Ishikawa (cell line): ENCODE data around the gene CAMSAP3.

Source experiments
- CEBPB ChIP-seq: IDR thresholded peaks from 2 replicates; pipeline ENCODE4 v1.6.1; 2012
- CREB1 ChIP-seq: IDR thresholded peaks from 2 replicates; pipeline ENCODE4 v1.6.1; 2012; ENCODE audit warnings: low read depth
- EGR1 ChIP-seq: IDR thresholded peaks from 2 replicates; pipeline ENCODE4 v1.6.1; 2012
- EP300 ChIP-seq: IDR thresholded peaks from 2 replicates; pipeline ENCODE4 v1.6.1; 2012; ENCODE audit warnings: borderline replicate concordance
- FOXM1 ChIP-seq: IDR thresholded peaks from 2 replicates; pipeline ENCODE4 v1.6.1; 2012; ENCODE audit warnings: low read depth, borderline replicate concordance
- NFIC ChIP-seq: IDR thresholded peaks from 2 replicates; pipeline ENCODE4 v1.6.1; 2012
- RAD21 ChIP-seq: IDR thresholded peaks from 2 replicates; pipeline ENCODE4 v1.6.1; 2012; ENCODE audit warnings: low read depth
- TAF1 ChIP-seq: IDR thresholded peaks from 2 replicates; pipeline ENCODE4 v1.6.1; 2012; ENCODE audit warnings: low read depth, mild to moderate bottlenecking
- TCF12 ChIP-seq: IDR thresholded peaks from 2 replicates; pipeline ENCODE4 v1.6.1; 2012; ENCODE audit warnings: low read depth
- TEAD4 ChIP-seq: IDR thresholded peaks from 2 replicates; pipeline ENCODE4 v1.6.1; 2012
- YY1 ChIP-seq: IDR thresholded peaks from 2 replicates; pipeline ENCODE4 v1.6.1; 2012; ENCODE audit warnings: low read depth
- ZBTB7A ChIP-seq: IDR thresholded peaks from 2 replicates; pipeline ENCODE4 v1.6.1; 2012; ENCODE audit warnings: low read depth
- TF ChIP-seq, protein P1 (sequence below): IDR thresholded peaks from 2 replicates; pipeline ENCODE4 v1.6.1; 2012
- TF ChIP-seq, protein P2 (sequence below): IDR thresholded peaks from 2 replicates; pipeline ENCODE4 v1.6.1; 2012
- TF ChIP-seq, protein P3 (sequence below): IDR thresholded peaks from 2 replicates; pipeline ENCODE4 v1.6.1; 2012; ENCODE audit warnings: low read depth, mild to moderate bottlenecking

CAMSAP3 gene

GRCh38 chr19:7652061-7652641 is 56.5 kb downstream of the CAMSAP3 start:
- TF ChIP-seq RAD21, result peak; percentile 64
- TF ChIP-seq TAF1, result no peak
- TF ChIP-seq, protein P1, sequence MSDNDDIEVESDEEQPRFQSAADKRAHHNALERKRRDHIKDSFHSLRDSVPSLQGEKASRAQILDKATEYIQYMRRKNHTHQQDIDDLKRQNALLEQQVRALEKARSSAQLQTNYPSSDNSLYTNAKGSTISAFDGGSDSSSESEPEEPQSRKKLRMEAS, result peak; percentile 34; the same call in 1 of the 2 replicates
- TF ChIP-seq NFIC, result no peak
- no peak for TF ChIP-seq YY1
- 0 out of 2 replicates have a peak, but pooled peaks have one; percentile 19 for TF ChIP-seq TCF12

DNA sequence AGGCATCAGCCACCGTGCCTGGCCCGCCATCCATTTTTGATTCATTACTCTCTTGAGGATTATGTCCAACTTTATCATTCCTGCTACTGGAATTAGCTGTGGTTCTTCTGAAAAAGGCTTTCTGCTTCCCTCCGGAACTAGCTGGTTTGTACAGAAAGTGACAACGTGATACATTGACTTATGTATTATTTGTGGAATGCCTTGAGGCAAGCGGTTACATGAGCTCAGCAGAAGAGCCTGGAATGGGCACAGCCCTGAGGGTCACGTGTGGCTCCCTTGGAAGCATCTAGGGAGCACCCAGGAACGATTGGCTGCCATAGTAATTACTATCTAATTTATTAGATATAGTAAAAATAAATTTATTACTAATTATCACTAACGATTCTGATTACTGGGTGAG is 58.7 kb downstream of the CAMSAP3 start:
- TF ChIP-seq, protein P2, sequence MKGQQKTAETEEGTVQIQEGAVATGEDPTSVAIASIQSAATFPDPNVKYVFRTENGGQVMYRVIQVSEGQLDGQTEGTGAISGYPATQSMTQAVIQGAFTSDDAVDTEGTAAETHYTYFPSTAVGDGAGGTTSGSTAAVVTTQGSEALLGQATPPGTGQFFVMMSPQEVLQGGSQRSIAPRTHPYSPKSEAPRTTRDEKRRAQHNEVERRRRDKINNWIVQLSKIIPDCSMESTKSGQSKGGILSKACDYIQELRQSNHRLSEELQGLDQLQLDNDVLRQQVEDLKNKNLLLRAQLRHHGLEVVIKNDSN, result no peak
- no peak for TF ChIP-seq CEBPB
- no peak for TF ChIP-seq TCF12
- TF ChIP-seq FOXM1, result no peak
- TF ChIP-seq, protein P1, result no peak
- TF ChIP-seq TEAD4, result no peak
- no peak for TF ChIP-seq EP300
- no peak for TF ChIP-seq RAD21
- TF ChIP-seq CREB1, result no peak
- TF ChIP-seq, protein P3, sequence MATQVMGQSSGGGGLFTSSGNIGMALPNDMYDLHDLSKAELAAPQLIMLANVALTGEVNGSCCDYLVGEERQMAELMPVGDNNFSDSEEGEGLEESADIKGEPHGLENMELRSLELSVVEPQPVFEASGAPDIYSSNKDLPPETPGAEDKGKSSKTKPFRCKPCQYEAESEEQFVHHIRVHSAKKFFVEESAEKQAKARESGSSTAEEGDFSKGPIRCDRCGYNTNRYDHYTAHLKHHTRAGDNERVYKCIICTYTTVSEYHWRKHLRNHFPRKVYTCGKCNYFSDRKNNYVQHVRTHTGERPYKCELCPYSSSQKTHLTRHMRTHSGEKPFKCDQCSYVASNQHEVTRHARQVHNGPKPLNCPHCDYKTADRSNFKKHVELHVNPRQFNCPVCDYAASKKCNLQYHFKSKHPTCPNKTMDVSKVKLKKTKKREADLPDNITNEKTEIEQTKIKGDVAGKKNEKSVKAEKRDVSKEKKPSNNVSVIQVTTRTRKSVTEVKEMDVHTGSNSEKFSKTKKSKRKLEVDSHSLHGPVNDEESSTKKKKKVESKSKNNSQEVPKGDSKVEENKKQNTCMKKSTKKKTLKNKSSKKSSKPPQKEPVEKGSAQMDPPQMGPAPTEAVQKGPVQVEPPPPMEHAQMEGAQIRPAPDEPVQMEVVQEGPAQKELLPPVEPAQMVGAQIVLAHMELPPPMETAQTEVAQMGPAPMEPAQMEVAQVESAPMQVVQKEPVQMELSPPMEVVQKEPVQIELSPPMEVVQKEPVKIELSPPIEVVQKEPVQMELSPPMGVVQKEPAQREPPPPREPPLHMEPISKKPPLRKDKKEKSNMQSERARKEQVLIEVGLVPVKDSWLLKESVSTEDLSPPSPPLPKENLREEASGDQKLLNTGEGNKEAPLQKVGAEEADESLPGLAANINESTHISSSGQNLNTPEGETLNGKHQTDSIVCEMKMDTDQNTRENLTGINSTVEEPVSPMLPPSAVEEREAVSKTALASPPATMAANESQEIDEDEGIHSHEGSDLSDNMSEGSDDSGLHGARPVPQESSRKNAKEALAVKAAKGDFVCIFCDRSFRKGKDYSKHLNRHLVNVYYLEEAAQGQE, result no peak
- TF ChIP-seq EGR1, result no peak
- TF ChIP-seq YY1, result no peak
- TF ChIP-seq ZBTB7A, result no peak
- no peak for TF ChIP-seq NFIC
- no peak for TF ChIP-seq TAF1

DNA sequence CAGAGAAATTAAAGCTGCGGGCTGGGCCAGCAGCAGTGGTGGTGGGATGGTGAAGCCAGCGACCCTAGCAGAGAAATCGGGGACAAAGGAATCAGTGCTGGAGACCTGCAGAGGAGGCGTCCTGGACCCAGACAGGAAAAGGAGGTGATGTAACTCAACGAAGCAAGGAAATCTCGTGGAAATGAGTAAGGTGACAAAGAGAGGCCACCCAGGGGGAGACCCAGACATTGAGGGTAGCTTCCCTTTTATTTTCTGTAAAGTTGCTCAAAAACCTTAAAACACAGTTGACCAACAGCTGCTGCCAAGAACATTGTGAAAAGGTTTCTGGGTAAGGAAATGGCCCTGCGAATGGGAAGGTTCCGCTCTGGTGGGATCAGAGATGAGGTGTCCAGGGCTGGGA is 59.9 kb downstream of the CAMSAP3 start:
- no peak for TF ChIP-seq ZBTB7A
- no peak for TF ChIP-seq FOXM1

GRCh38 chr19:7657131-7657751 is 61.6 kb downstream of the CAMSAP3 start:
- TF ChIP-seq CREB1, result no peak
- no peak for TF ChIP-seq TAF1
- TF ChIP-seq TCF12, result no peak
- TF ChIP-seq RAD21, result no peak
- TF ChIP-seq ZBTB7A, result no peak
- TF ChIP-seq, protein P1, result no peak
- TF ChIP-seq, protein P2, result no peak
- TF ChIP-seq YY1, result no peak
- no peak for TF ChIP-seq NFIC
- TF ChIP-seq, protein P3, result no peak
- TF ChIP-seq FOXM1, result no peak

GRCh38 chr19:7658219-7658686 is 62.6 kb downstream of the CAMSAP3 start:
- TF ChIP-seq, protein P1, result no peak
- TF ChIP-seq TAF1, result no peak
- TF ChIP-seq TEAD4, result no peak
- TF ChIP-seq ZBTB7A, result no peak
- TF ChIP-seq EP300, result no peak
- TF ChIP-seq, protein P2, result no peak
- no peak for TF ChIP-seq NFIC
- no peak for TF ChIP-seq FOXM1
- TF ChIP-seq, protein P3, result no peak
- TF ChIP-seq YY1, result no peak
- TF ChIP-seq CREB1, result no peak
- TF ChIP-seq CEBPB, result no peak
- TF ChIP-seq TCF12, result no peak
